HEK293 (cell line): Measurements from ENCODE around the gene RWDD1.
A peak's percentile ranks its signal among the peaks of the same experiment; 100 is the strongest.

Experiments used
- CTCF ChIP-seq: fragments of 450-650 bp; formaldehyde crosslinking; IDR thresholded peaks from 2 replicates; pipeline ENCODE4 v1.5.1; 2016; ENCODE audit warnings: missing biosample characterization, missing genetic modification characterization
- KLF10 ChIP-seq: fragments of 450-650 bp; IDR thresholded peaks from 2 replicates; pipeline ENCODE4 v1.5.1; 2018; ENCODE audit warnings: missing biosample characterization, mild to moderate bottlenecking, missing genetic modification characterization
- MZF1 ChIP-seq: fragments of 450-650 bp; formaldehyde crosslinking; IDR thresholded peaks from 2 replicates; pipeline ENCODE4 v1.5.1; 2017; ENCODE audit warnings: missing biosample characterization, missing genetic modification characterization, borderline replicate concordance
- SP7 ChIP-seq: fragments of 450-650 bp; formaldehyde crosslinking; IDR thresholded peaks from 2 replicates; pipeline ENCODE4 v1.5.1; 2016; ENCODE audit warnings: missing biosample characterization, missing genetic modification characterization
- ZBTB48 ChIP-seq: fragments of 450-650 bp; formaldehyde crosslinking; IDR thresholded peaks from 2 replicates; pipeline ENCODE4 v1.5.1; 2016; ENCODE audit warnings: missing biosample characterization, missing genetic modification characterization
- ZFP3 ChIP-seq: fragments of 450-650 bp; formaldehyde crosslinking; IDR thresholded peaks from 2 replicates; pipeline ENCODE4 v1.5.1; 2016; ENCODE audit warnings: low read depth, missing biosample characterization, missing genetic modification characterization
- ZNF114 ChIP-seq: fragments of 450-650 bp; formaldehyde crosslinking; IDR thresholded peaks from 2 replicates; pipeline ENCODE4 v1.5.0; 2017; ENCODE audit warnings: missing biosample characterization, missing genetic modification characterization
- ZNF121 ChIP-seq: fragments of 450-650 bp; formaldehyde crosslinking; IDR thresholded peaks from 2 replicates; pipeline ENCODE4 v1.5.1; 2016; ENCODE audit warnings: missing biosample characterization, missing genetic modification characterization
- ZNF133 ChIP-seq: fragments of 450-650 bp; formaldehyde crosslinking; IDR thresholded peaks from 2 replicates; pipeline ENCODE4 v1.5.1; 2016; ENCODE audit warnings: missing biosample characterization, missing genetic modification characterization
- ZNF157 ChIP-seq: fragments of 450-650 bp; formaldehyde crosslinking; IDR thresholded peaks from 2 replicates; pipeline ENCODE4 v1.5.1; 2016; ENCODE audit warnings: missing biosample characterization, missing genetic modification characterization
- ZNF354C ChIP-seq: fragments of 450-650 bp; formaldehyde crosslinking; IDR thresholded peaks from 2 replicates; pipeline ENCODE4 v1.5.1; 2016; ENCODE audit warnings: missing biosample characterization, missing genetic modification characterization, low read depth, borderline replicate concordance
- ZNF398 ChIP-seq: fragments of 450-650 bp; formaldehyde crosslinking; IDR thresholded peaks from 2 replicates; pipeline ENCODE4 v1.5.1; 2017; ENCODE audit warnings: missing biosample characterization, missing genetic modification characterization
- ZNF473 ChIP-seq: fragments of 450-650 bp; formaldehyde crosslinking; IDR thresholded peaks from 2 replicates; pipeline ENCODE4 v1.5.1; 2017; ENCODE audit warnings: missing biosample characterization, missing genetic modification characterization
- ZNF549 ChIP-seq: fragments of 450-650 bp; IDR thresholded peaks from 2 replicates; pipeline ENCODE4 v1.5.1; 2018; ENCODE audit warnings: missing biosample characterization, missing genetic modification characterization, mild to moderate bottlenecking, inconsistent platforms, moderate library complexity
- ZNF555 ChIP-seq: fragments of 450-650 bp; formaldehyde crosslinking; conservative IDR thresholded peaks from 2 replicates; pipeline ENCODE4 v1.5.1; 2017; ENCODE audit warnings: missing biosample characterization, mild to moderate bottlenecking, missing genetic modification characterization, inconsistent platforms
- ZNF585B ChIP-seq: fragments of 450-650 bp; formaldehyde crosslinking; IDR thresholded peaks from 2 replicates; pipeline ENCODE4 v1.5.1; 2016; ENCODE audit warnings: missing biosample characterization, missing genetic modification characterization
- ZNF629 ChIP-seq: fragments of 450-650 bp; formaldehyde crosslinking; IDR thresholded peaks from 2 replicates; pipeline ENCODE4 v1.5.1; 2017; ENCODE audit warnings: missing biosample characterization, missing genetic modification characterization
- ZNF658 ChIP-seq: fragments of 450-650 bp; formaldehyde crosslinking; IDR thresholded peaks from 2 replicates; pipeline ENCODE4; 2016; ENCODE audit warnings: missing biosample characterization, missing genetic modification characterization
- ZNF785 ChIP-seq: fragments of 450-650 bp; formaldehyde crosslinking; IDR thresholded peaks from 2 replicates; pipeline ENCODE4 v1.5.1; 2016; ENCODE audit warnings: missing biosample characterization, missing genetic modification characterization
- ZNF837 ChIP-seq: fragments of 450-650 bp; formaldehyde crosslinking; IDR thresholded peaks from 2 replicates; pipeline ENCODE4 v1.5.1; 2016; ENCODE audit warnings: missing biosample characterization, missing genetic modification characterization
- ZSCAN4 ChIP-seq: fragments of 450-650 bp; formaldehyde crosslinking; IDR thresholded peaks from 2 replicates; pipeline ENCODE4 v1.5.1; 2017; ENCODE audit warnings: missing biosample characterization, missing genetic modification characterization
- ZSCAN5A ChIP-seq: fragments of 450-650 bp; formaldehyde crosslinking; IDR thresholded peaks from 2 replicates; pipeline ENCODE4 v1.5.1; 2016; ENCODE audit warnings: missing biosample characterization, missing genetic modification characterization
- TF ChIP-seq, protein P1 (sequence below): fragments of 450-650 bp; formaldehyde crosslinking; IDR thresholded peaks from 2 replicates; pipeline ENCODE4 v1.5.1; 2016; ENCODE audit warnings: missing biosample characterization, missing genetic modification characterization

The RWDD1 gene

GRCh38 chr6:116530436-116530835, 40.9 kb upstream of the RWDD1 start (continued):
- TF ChIP-seq ZNF157 (no peak), ZSCAN5A (tag by site-specific recombination) (no peak), MZF1 (tag by site-specific recombination) (no peak; the same call in 1 of the 2 replicates), ZNF629 (tag by site-specific recombination) (peak; percentile 77), SP7 (tag by site-specific recombination) (peak; percentile 38; the same call in 1 of the 2 replicates), ZNF473 (tag by site-specific recombination) (no peak), ZFP3 (tag by site-specific recombination) (no peak), ZNF658 (no peak), ZNF785 (no peak), ZBTB48 (no peak), ZNF549 (tag by site-specific recombination) (no peak), KLF10 (tag by site-specific recombination) (peak; percentile 31; the same call in 1 of the 2 replicates), ZNF114 (no peak), CTCF (no peak), ZNF354C (tag by site-specific recombination) (no peak), ZNF555 (tag by site-specific recombination) (no peak), ZNF121 (no peak), ZNF837 (tag by site-specific recombination) (no peak), ZNF398 (no peak), ZNF585B (tag by site-specific recombination) (no peak), ZSCAN4 (tag by site-specific recombination) (no peak), ZNF133 (tag by site-specific recombination) (no peak)
- TF ChIP-seq, protein P1, sequence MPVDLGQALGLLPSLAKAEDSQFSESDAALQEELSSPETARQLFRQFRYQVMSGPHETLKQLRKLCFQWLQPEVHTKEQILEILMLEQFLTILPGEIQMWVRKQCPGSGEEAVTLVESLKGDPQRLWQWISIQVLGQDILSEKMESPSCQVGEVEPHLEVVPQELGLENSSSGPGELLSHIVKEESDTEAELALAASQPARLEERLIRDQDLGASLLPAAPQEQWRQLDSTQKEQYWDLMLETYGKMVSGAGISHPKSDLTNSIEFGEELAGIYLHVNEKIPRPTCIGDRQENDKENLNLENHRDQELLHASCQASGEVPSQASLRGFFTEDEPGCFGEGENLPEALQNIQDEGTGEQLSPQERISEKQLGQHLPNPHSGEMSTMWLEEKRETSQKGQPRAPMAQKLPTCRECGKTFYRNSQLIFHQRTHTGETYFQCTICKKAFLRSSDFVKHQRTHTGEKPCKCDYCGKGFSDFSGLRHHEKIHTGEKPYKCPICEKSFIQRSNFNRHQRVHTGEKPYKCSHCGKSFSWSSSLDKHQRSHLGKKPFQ (tag by site-specific recombination) = no peak
- TF ChIP-seq, all 188 proteins: peak for 30
